HT-29 (cell line): ENCODE measurements around the gene SRGAP1. TPM values are rescaled to one million over a fixed set of nuclear protein-coding genes. Genes with fewer than 3 reads are reported as not detected.
A peak's percentile ranks its signal among the peaks of the same experiment; 100 is the strongest.

ENCODE experiments used
- DNase-seq: peaks from one replicate; pipeline ENCODE4 v3.0.0-alpha.2; 2015; ENCODE audit warnings: low spot score
- total RNA-seq: library from RNA; depleted of rRNA; stranded (reverse); fragments of >200 nt; shearing (Covaris generic); gene quantifications from 2 replicates; pipeline ENCODE4 v1.2.3, GENCODE V29; 2014; rRNA removed

SRGAP1 gene
- 1.0 and 1.6 TPM in 2 replicates for total RNA-seq

DNA sequence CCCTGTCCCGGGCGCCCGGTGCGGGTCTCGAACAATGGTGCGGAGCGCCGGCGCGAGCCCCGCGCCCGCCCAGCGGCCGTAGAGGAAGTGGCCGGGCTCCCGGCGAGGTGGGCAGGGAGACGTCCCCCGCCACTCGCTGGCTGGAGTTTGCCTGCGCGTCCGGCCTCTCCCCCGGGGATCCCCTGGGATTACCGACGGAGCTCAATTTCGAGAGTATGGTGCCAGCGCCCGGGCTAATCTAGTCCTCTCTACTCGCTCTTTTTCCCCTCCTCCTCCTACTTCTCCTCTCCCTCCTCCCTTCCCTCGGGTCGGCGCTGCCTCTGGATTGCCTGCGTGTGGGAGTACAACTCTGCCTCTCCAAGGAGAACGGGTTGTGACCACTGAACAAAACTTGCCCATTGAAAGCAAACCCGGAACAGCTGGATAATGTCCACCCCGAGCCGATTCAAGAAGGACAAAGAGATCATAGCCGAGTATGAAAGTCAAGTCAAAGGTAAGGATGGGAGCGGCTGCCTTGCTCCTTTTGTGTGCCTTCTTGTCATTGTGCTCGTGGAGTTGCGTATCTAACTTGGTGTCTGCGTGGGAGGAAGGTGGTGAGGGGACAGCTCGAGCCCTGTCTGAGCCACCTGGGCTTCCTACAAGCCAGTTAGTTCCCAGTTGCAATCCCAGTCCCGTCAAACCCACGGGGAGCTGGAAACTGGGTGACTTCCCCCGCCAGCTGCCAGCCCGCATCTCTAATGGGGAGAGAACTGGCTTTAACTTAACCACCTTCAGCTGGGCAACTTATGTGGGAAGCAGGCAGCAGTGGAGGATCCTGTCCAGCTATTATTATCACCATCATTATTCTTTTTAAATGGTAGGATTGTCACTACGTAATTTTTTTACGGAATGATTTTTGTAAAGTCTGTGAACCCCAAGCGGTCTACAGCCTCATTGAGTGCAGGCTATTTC lies at the start of gene SRGAP1:
Gene SRGAP1 (plus strand): TSS at position 310 of the 951 bp plus-strand sequence. CDS start 117 bp downstream, at position 427.
- peak; percentile 66 for DNase-seq

GRCh38 chr12:63795032-63795687 lies 49.3 kb upstream of the SRGAP1 start:
- DNase-seq, result no peak

GRCh38 chr12:63795944-63796343 lies 48.6 kb upstream of the SRGAP1 start:
- DNase-seq, result no peak

GRCh38 chr12:63802012-63802608 lies 42.4 kb upstream of the SRGAP1 start:
- DNase-seq, result peak; percentile 47

GRCh38 chr12:63804746-63805145 lies 39.8 kb upstream of the SRGAP1 start:
- no peak for DNase-seq

DNA sequence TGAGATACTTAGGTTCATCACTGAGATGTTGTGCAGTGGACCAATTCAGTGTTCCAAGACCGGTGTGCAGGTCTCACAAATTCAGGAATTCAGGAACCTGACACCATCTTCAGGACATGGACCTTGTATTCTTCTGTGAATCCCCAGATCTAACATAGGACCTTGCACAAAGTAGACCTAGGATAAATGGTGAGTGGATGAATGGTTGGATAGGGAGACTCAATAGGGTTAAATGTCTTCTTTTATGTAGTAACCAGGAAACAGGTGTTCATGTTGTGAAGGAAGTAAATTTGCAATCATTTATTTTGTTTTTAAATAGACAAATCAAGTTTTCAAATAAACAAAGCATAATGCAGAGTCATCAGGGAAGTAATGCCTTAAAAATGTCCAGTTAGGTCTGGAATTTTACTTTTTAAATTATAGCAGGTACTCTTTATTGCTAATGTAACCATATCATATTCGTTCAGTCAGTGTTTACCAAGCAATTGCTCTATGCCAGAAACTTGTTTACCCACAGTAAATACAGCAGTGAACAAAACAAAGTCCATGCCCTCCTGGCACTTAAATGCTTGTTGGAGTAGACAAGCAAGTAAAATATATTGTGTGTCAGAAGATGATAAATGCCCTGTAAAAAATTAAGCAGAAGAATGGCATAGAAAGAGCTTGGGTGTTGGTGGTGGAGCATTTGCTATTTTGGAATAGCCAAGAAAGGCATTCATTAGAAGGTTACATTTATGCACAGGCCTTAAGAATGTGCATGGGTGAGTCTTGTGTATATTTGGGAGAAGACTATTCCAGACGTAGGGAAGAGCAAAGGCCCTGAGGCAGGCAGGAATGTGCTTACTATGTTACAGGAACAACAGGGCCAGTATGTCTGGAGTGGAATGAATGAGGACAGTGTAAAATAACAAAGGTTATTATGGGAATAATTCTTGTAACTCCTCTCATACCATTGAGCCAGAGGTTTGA lies 38.5 kb upstream of the SRGAP1 start:
- peak; percentile 27 for DNase-seq

DNA sequence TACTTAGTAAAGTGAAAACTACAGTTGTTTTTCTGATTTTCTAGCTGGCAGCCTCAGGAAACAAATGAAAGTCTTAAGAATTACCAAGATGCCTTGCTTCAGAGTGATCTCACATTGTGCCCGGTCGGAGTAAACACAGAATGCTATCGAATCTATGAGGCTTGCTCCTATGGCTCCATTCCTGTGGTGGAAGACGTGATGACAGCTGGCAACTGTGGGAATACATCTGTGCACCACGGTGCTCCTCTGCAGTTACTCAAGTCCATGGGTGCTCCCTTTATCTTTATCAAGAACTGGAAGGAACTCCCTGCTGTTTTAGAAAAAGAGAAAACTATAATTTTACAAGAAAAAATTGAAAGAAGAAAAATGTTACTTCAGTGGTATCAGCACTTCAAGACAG lies 35.9 kb upstream of the SRGAP1 start:
- DNase-seq, result no peak

- no peak for DNase-seq
These were observed 34.9 kb upstream of the SRGAP1 start for GRCh38 chr12:63809566-63809965.

DNA sequence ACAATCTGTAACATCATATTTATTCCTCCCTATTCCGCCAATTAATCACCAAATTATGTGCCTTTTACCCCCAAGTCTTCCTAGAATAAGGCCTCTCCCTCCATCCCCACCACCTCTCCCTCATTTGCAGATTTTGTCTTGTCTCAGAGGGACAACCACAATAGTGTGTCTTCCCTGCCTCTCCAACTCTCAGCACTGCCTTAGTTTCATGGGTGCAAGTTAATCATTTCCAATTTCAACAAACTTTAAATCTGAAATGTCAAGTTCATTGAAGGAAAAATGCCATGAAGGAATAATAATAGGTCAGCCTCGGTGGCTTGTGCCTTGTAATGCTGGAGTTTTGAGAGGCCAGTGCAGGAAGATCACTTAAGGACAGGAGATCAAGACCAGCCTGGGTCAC lies 33.2 kb upstream of the SRGAP1 start:
- no peak for DNase-seq

- DNase-seq, result no peak
These were observed 32.7 kb upstream of the SRGAP1 start for GRCh38 chr12:63811755-63812154.

GRCh38 chr12:63814146-63814772 lies 30.2 kb upstream of the SRGAP1 start:
- DNase-seq, result no peak

GRCh38 chr12:63815482-63815852 lies 29.0 kb upstream of the SRGAP1 start:
- no peak for DNase-seq

DNA sequence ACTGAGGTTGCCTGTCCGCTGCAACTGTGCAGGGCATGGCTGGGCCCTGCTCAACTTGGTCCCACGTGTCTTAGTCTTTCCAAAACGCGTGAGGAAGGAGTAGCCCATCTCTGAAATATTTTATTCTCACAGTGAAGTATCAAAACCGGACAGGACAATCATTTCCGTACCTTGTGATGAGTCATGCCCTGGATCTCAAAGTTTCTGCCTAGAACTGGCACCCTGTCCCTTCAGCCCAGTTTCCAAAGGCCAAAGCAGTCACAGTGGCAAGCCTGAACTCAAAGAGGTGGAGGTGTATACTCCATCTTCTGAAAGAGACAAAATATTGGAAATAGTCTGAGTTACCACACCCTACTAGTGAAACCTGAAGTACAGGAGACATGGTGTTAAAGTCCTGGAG lies 28.5 kb upstream of the SRGAP1 start:
- DNase-seq, result no peak

- no peak for DNase-seq
These were observed 24.1 kb upstream of the SRGAP1 start for GRCh38 chr12:63820427-63820826.

- no peak for DNase-seq
These were observed 22.7 kb upstream of the SRGAP1 start for GRCh38 chr12:63821781-63822251.

- DNase-seq, result no peak
These were observed 22.1 kb upstream of the SRGAP1 start for GRCh38 chr12:63822352-63822751.

DNA sequence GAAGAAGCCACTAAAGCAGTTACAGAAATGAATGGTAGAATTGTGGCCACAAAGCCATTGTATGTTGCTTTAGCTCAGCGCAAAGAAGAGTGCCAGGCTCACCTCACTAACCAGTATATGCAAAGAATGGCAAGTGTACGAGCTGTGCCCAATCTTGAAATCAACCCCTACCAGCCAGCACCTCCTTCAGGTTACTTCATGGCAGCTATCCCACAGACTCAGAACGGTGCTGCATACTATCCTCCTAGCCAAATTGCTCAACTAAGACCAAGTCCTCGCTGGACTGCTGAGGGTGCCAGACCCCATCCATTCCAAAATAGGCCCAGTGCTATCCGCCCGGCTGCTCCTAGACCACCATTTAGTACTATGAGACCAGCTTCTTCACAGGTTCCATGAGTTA lies 21.5 kb upstream of the SRGAP1 start:
- DNase-seq, result no peak

GRCh38 chr12:63826006-63826585 lies 18.4 kb upstream of the SRGAP1 start:
- DNase-seq, result peak; percentile 76

GRCh38 chr12:63828867-63829266 lies 15.6 kb upstream of the SRGAP1 start:
- no peak for DNase-seq

DNA sequence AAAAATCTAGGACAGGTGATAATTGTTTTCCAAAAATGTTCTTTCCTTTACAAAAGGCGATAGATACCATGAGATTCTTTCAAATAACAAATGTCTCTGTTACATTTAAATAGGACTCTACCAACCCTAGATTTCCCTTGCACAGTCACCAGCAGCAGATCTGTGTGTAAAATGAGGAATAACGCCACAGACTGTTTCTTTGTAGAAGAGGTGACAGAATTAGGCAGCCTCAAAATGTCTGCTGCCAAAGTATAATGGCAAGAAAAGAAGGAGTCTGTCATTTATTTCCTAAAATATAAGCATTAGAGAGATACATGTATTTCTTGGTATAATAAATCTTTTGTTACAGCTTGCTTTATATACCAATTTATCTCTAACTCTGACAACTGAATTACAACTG lies 8.5 kb upstream of the SRGAP1 start:
- no peak for DNase-seq
